ENCODE measurements around the gene MTHFS. TPM values are rescaled to one million over a fixed set of nuclear protein-coding genes. Genes with fewer than 3 reads are reported as not detected.
"Not testable (repeated sequence)": the region's sequence is repeated elsewhere in the genome, so short reads cannot be mapped to it uniquely, and the experiment has no call there.

MTHFS gene
- total and polyA plus RNA-seq, 7 donors: 7.8 to 30.5 (median 16.2) TPM

GRCh38 chr15:79918278-79918677, 21.5 kb upstream of the MTHFS start:
- no peak for ATAC-seq
- H3K36me3 ChIP-seq (ENCODE audit: insufficient read depth in 1 of 2, low read depth in 1 of 2): no peaks in the 10 kb centered on the region
- H3K4me1 ChIP-seq: no peaks in the 10 kb centered on the region
- WGBS, 3 donors: 94 to 98% (median 98%) methylated on average over 11 of the region's 11 CpGs
- H3K27ac ChIP-seq: no peak overlapping the region
- TF ChIP-seq CTCF (IDR thresholded peaks at IDR 0.05): no peak
- no peak overlapping the region for H3K4me3 ChIP-seq
- intact Hi-C loops (cut with DNase I): no loop called here
- no peak for DNase-seq
- peaks cover 67% of the 10 kb centered on the region for H3K9me3 ChIP-seq
- no peaks in the 10 kb centered on the region for H3K27me3 ChIP-seq (ENCODE audit: insufficient read depth in 3 of 3, low read length in 2 of 3)

DNA sequence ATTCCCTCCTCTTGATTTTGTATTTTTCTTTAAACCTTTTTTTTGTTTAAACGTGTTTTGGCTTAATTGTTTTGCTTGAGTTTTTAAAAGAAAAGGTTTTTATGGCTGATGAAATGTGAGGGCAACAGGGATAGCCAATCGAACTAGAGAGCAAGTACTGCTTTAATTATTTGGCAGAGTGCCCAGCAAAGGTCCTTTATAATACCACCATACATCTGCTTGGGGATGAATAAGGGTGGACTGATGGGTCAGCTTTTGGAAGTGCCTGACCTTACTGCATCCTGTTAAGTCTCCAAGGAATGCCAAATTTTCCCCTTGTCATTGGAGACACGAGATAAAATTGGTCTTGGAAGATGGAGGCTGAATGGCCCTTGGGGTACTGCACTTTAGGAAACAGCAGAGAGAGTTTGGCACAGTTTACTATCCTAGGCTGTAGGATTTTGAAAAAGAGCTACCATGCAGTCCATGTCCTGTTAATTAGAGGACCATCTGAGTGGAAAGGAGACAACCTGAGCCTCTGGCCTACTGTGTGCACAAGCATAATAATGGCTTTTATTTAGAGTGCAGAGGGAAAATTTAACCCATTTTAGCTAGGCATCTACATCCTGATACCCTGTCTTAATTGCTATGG, 19.8 kb upstream of the MTHFS start:
- no peak overlapping the region for H3K27ac ChIP-seq
- TF ChIP-seq CTCF (IDR thresholded peaks at IDR 0.05): no peak
- DNase-seq: no peak
- H3K4me1 ChIP-seq: no peaks in the 10 kb centered on the region
- H3K9me3 ChIP-seq: peaks cover 67% of the 10 kb centered on the region
- H3K36me3 ChIP-seq (ENCODE audit: insufficient read depth in 1 of 2, low read depth in 1 of 2): no peaks in the 10 kb centered on the region
- no peaks in the 10 kb centered on the region for H3K27me3 ChIP-seq (ENCODE audit: insufficient read depth in 3 of 3, low read length in 2 of 3)
- WGBS, 3 donors: 54 to 70% (median 66%) methylated on average over 3 of the region's 3 CpGs
- no peak for ATAC-seq
- intact Hi-C loops (cut with DNase I): no loop called here
- no peak overlapping the region for H3K4me3 ChIP-seq

DNA sequence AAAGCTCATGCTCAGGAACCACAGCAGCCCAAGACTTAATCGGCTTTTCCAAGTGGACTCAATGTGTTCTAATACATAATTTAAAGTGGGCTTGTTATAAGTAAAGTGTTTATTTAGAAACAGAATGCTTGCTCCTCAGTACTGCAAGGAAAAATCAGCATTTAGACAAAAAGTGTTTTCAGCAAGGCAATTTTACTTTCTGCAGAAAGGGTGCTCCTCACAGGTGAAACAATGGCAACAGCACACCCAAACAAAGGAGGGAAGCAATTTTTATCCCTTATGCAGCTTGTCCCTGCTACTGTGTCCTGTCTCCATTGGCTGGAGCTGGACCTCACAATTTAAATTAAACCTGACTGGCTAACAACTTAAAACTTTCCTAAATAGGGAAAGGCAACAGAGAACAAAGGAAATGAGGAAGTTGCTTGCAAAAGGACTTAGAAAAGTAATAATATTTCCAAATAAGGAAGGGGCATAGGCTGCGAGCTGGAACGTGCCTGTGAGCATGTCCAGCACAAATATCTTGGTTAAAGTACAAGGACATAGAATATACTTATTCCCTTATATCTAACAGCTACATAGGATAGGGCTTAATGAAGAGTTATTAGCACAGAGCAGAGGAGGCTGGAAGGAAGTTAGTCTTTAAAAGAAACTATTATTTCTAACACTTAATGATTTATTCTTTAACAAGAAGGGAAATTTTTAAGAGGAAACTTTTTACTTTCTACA, 19.1 kb upstream of the MTHFS start:
- intact Hi-C loops (cut with DNase I); DNase-seq; ATAC-seq; H3K36me3 ChIP-seq (ENCODE audit: insufficient read depth in 1 of 2, low read depth in 1 of 2); H3K27me3 ChIP-seq (ENCODE audit: insufficient read depth in 3 of 3, low read length in 2 of 3); H3K4me3 ChIP-seq; H3K4me1 ChIP-seq; H3K27ac ChIP-seq: not testable (repeated sequence)
- WGBS, 3 donors: 89 to 95% (median 94%) methylated on average over 3 of the region's 3 CpGs
- peaks cover 60% of the 10 kb centered on the region for H3K9me3 ChIP-seq

DNA sequence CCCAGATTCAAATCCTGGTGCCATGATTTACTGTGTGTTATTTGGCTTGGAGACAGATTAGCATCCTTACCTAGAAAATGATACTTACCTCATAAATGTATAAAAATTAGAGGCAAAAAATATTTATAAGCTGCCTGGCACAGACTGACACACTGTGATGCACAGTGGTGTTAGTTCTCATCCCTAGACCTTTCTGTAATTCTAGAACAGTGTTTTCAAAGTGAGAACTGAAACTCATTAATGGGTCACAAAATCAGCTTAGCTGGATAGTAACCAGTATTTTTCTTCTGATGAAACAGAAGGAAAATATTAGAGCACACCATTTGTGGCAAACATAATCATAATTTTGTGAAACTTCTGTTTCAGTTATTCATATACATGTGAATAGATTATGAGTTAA, 17.9 kb upstream of the MTHFS start:
- no peak overlapping the region for H3K27ac ChIP-seq
- H3K4me1 ChIP-seq: no peaks in the 10 kb centered on the region
- H3K27me3 ChIP-seq (ENCODE audit: insufficient read depth in 3 of 3, low read length in 2 of 3): no peaks in the 10 kb centered on the region
- peaks cover 48% of the 10 kb centered on the region for H3K9me3 ChIP-seq
- no peak for TF ChIP-seq CTCF (IDR thresholded peaks at IDR 0.05)
- no peak for DNase-seq
- intact Hi-C loops (cut with DNase I): no loop called here
- H3K36me3 ChIP-seq (ENCODE audit: insufficient read depth in 1 of 2, low read depth in 1 of 2): no peaks in the 10 kb centered on the region
- no peak overlapping the region for H3K4me3 ChIP-seq
- no peak for ATAC-seq

- H3K36me3 ChIP-seq (ENCODE audit: insufficient read depth in 1 of 2, low read depth in 1 of 2); H3K4me3 ChIP-seq; H3K27me3 ChIP-seq (ENCODE audit: insufficient read depth in 3 of 3, low read length in 2 of 3); DNase-seq; H3K27ac ChIP-seq; H3K4me1 ChIP-seq; intact Hi-C loops (cut with DNase I); ATAC-seq: not testable (repeated sequence)
- 71 to 94% (median 88%) methylated on average over 4 of the region's 4 CpGs for WGBS, 3 donors
- peaks cover 10% of the 10 kb centered on the region for H3K9me3 ChIP-seq
Observed at GRCh38 chr15:79909556-79910335, 12.9 kb upstream of the MTHFS start.

Measured in psoas muscle (tissue), 8 donors.